C4-2B (cell line): ENCODE results near the gene TMEM117.

ENCODE experiments used
- ZFX ChIP-seq: fragments of 450-650 bp; IDR thresholded peaks from 2 replicates; pipeline ENCODE4 v1.6.1; 2017
- TF ChIP-seq, protein P1 (sequence below): fragments of 450-650 bp; conservative IDR thresholded peaks from 2 replicates; pipeline ENCODE4 v1.5.1; 2017; ENCODE audit warnings: mild to moderate bottlenecking

DNA sequence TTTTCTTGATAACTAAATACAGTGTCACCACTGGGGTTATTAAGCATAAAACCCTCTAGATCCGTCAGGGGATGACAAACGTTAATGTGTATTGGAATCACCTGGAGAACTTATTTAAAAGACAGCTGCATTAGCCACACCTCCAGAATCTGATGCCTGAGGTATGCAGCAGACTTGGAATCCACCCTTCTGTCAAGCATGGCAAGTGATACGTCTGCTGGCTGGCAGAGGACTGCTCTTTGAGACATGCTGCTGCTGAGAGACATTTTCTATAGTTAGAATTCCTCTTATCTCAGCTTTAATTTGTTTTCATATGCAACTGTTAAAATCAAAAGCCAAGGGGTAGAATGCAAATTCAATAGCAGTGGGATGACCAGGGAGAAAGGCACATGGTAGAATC is 544.0 kb downstream of the TMEM117 start:
- TF ChIP-seq, protein P1, sequence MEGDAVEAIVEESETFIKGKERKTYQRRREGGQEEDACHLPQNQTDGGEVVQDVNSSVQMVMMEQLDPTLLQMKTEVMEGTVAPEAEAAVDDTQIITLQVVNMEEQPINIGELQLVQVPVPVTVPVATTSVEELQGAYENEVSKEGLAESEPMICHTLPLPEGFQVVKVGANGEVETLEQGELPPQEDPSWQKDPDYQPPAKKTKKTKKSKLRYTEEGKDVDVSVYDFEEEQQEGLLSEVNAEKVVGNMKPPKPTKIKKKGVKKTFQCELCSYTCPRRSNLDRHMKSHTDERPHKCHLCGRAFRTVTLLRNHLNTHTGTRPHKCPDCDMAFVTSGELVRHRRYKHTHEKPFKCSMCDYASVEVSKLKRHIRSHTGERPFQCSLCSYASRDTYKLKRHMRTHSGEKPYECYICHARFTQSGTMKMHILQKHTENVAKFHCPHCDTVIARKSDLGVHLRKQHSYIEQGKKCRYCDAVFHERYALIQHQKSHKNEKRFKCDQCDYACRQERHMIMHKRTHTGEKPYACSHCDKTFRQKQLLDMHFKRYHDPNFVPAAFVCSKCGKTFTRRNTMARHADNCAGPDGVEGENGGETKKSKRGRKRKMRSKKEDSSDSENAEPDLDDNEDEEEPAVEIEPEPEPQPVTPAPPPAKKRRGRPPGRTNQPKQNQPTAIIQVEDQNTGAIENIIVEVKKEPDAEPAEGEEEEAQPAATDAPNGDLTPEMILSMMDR = no peak
- TF ChIP-seq ZFX = no peak
